Measurements from ENCODE around the gene ALG14.
"Not testable (repeated sequence)": the region's sequence is repeated elsewhere in the genome, so short reads cannot be mapped to it uniquely, and the experiment has no call there.

Gene ALG14

GRCh38 chr1:95096218-95096841, 23.6 kb upstream of the ALG14 start:
- TF ChIP-seq CTCF (IDR thresholded peaks at IDR 0.05; ENCODE audit: control insufficient read depth, extremely low read depth, insufficient read depth) = no peak
- no peak for DNase-seq (ENCODE audit: low read depth)
- no peak overlapping the region for H3K4me3 ChIP-seq (ENCODE audit: low read depth, low read length)

- no peak overlapping the region for H3K4me3 ChIP-seq (ENCODE audit: low read depth, low read length)
- TF ChIP-seq CTCF (IDR thresholded peaks at IDR 0.05; ENCODE audit: control insufficient read depth, extremely low read depth, insufficient read depth) = no peak
- peak; percentile 83 for DNase-seq (ENCODE audit: low read depth)
These were observed 23.1 kb upstream of the ALG14 start for GRCh38 chr1:95095833-95096217.

GRCh38 chr1:95094923-95095322, 22.2 kb upstream of the ALG14 start:
- H3K4me3 ChIP-seq (ENCODE audit: low read depth, low read length) = no peak overlapping the region
- TF ChIP-seq CTCF (IDR thresholded peaks at IDR 0.05; ENCODE audit: control insufficient read depth, extremely low read depth, insufficient read depth) = no peak
- DNase-seq (ENCODE audit: low read depth) = no peak

- TF ChIP-seq CTCF (IDR thresholded peaks at IDR 0.05; ENCODE audit: control insufficient read depth, extremely low read depth, insufficient read depth) = no peak
- H3K4me3 ChIP-seq (ENCODE audit: low read depth, low read length) = no peak overlapping the region
These were observed 20.5 kb upstream of the ALG14 start for GRCh38 chr1:95093296-95093695.

GRCh38 chr1:95092891-95093290, 20.1 kb upstream of the ALG14 start:
- not testable (repeated sequence) for DNase-seq (ENCODE audit: low read depth); H3K4me3 ChIP-seq (ENCODE audit: low read depth, low read length)

More at GRCh38 chr1:95093296-95093695, 20.5 kb upstream of the ALG14 start:
- no peak for DNase-seq (ENCODE audit: low read depth)

- H3K4me3 ChIP-seq (ENCODE audit: low read depth, low read length); DNase-seq (ENCODE audit: low read depth): not testable (repeated sequence)
These were observed 18.5 kb upstream of the ALG14 start for GRCh38 chr1:95091290-95091689.

- DNase-seq (ENCODE audit: low read depth) = no peak
- H3K4me3 ChIP-seq (ENCODE audit: low read depth, low read length) = no peak overlapping the region
- TF ChIP-seq CTCF (IDR thresholded peaks at IDR 0.05; ENCODE audit: control insufficient read depth, extremely low read depth, insufficient read depth) = no peak
These were observed 17.0 kb upstream of the ALG14 start for GRCh38 chr1:95089650-95090287.

GRCh38 chr1:95088303-95088702, 15.6 kb upstream of the ALG14 start:
- TF ChIP-seq CTCF (IDR thresholded peaks at IDR 0.05; ENCODE audit: control insufficient read depth, extremely low read depth, insufficient read depth) = no peak
- no peak overlapping the region for H3K4me3 ChIP-seq (ENCODE audit: low read depth, low read length)
- DNase-seq (ENCODE audit: low read depth) = no peak

Measured in LNCaP clone FGC (cell line).